Left cardiac atrium (tissue), 4 donors: ENCODE results near the gene FHAD1. TPM values are rescaled to one million over a fixed set of nuclear protein-coding genes. Genes with fewer than 3 reads are reported as not detected.

Experiments used
- ATAC-seq, 2 donors: fragments of 200-7000 bp; cut with Tn5 transposase; one replicate each; pipeline ENCODE4 v1.9.1; 2020; ENCODE audit warnings: mild to moderate bottlenecking in 2 of 2, moderate library complexity in 2 of 2
- DNase-seq: peaks from one replicate; pipeline ENCODE4 v3.0.0-alpha.2; 2020
- intact Hi-C, 2 donors: fragments of 100-400 bp; cut with DNase I; formaldehyde crosslinking; loops; one replicate each; pipeline versions ENCODE4 v1.14.1 to v1.15.1; 2022 to 2023
- total RNA-seq, 2 donors: library from RNA; stranded (reverse); fragmentation: NEBNext Ultra II Directional; extraction: Animal tissue kit (Norgen Biotek cat#: 25700); gene quantifications; one replicate each; pipeline ENCODE4 v1.2.1, GENCODE V29; 2021
- donor health status: DM: no; HTN: yes; CAD: no.
- donor health status: DM: no; HTN: yes; CAD: no; lungs with severe emphysema.
- donor health status: DM: yes; HTN: yes; CAD: no.
- donor health status: Dilated cardiomyopathy.

The FHAD1 gene
- total RNA-seq, 2 donors from 2014 or later: 0.47 TPM; not detected in 1

GRCh38 chr1:15399710-15400109, 152.7 kb downstream of the FHAD1 start:
- DNase-seq (no peak), ATAC-seq (no peak)
- intact Hi-C loops: no loop called here

GRCh38 chr1:15400627-15401026, 153.6 kb downstream of the FHAD1 start:
- ATAC-seq: no peak
- intact Hi-C loops: no loop called here

DNA sequence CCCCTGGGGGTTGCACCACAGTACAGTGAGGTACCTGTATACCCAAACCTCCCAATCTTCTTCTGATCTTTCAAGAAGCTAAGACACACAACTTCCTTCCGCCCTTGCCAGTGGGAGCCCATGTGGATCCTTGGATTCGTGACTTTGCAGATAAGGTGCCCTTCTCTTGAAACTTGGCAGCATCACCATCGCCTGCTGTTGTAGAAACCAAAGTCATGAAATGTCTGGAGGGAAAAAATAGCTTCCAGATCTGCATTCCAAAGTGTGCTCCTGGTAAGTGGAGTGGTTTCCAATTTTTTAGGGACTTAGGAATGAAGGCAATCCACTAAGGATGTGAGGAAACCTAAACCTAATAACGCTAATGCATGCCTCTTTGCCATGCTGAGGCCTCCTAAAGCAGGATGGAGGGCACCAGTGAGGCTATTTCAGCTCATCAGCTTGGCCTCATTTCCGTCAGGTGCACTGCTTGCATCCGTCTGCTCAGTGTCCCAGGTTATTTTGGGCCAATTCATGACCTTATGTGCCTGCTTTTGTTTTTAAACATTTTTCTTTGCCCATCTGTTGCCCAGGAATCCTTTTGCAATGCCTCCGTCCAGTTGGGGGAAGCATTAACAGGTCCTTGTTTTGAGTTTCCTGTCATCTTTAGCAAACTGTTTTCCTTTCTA, 154.5 kb downstream of the FHAD1 start:
- intact Hi-C loops: no loop called here
- DNase-seq (no peak), ATAC-seq (no peak)

More at GRCh38 chr1:15400627-15401026, 153.6 kb downstream of the FHAD1 start:
- DNase-seq: no peak

- DNase-seq (no peak), ATAC-seq (no peak)
- intact Hi-C loops: no loop called here
These were observed 155.9 kb downstream of the FHAD1 start for GRCh38 chr1:15402809-15403450.

GRCh38 chr1:15403962-15404580, 157.0 kb downstream of the FHAD1 start:
- ATAC-seq: no peak
- intact Hi-C loops: no loop called here
- no peak for DNase-seq

DNA sequence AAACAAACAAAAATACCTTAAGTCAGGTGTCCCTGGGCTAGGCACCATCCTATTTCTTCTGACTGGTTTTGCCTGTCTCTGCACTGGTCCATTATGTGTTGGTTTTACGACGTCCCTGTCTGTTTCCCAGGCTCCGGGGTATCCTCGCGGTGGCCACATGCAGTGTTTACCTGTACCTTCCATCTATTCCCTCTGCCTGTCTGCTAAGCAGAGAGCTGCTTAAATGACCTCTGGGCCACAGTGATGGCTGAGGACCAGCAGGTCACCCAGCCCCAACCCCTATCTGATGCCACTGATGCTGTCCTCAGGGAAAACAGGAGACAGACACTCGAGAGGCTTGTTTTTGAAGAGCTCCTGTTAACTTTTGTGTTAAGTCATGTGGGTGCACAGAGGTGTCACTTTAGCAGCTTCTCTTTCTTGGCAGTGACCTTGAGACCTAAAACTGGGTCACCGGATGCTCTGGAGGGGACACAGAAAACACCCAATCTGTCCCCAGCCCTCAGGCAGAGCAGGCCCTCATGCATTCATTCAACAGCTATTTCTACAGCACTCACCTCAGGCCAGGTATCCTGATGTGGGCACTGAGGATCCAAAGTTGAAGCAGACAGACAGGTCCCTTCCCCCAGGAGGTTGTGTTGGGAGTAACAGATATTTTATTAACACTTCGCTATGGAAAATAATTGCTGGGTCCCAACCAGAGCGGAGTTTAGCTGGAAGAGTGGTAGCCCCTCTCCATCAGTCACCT, 158.3 kb downstream of the FHAD1 start:
- no peak for ATAC-seq
- no peak for DNase-seq
- intact Hi-C loops: loop anchor here in 1 of 2 donors (5.0 kb wide), 1 partner anchor 68 kb away; no protein-coding TSS in a partner anchor

- DNase-seq: peak; percentile 69
- peak in 1 of 2 donors; percentile 42 for ATAC-seq
- intact Hi-C loops: loop anchor here in 1 of 2 donors (5.0 kb wide), 1 partner anchor 70 kb away; no protein-coding TSS in a partner anchor
These were observed 159.9 kb downstream of the FHAD1 start for GRCh38 chr1:15406614-15407559.

DNA sequence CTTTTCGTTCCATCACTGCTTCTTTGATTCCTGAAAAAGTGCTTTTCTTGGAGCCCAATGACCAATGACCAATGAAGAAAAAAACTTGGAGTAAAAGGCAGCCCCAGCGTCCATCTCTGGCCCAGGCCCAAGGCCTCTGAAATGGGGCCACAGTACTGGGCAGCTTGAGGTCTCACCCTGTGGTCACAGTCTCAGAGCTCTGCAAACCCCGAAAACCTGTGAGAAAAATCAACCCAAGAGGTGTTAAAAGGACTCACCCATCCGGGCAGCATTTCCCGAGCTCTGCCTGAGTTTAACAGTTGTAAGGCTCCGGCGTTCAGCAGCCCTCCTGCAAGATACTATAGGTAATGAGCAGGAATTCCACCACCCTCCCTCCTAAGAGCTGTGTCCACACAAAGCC, 160.6 kb downstream of the FHAD1 start:
- intact Hi-C loops: loop anchor here in 1 of 2 donors (5.0 kb wide), 1 partner anchor 70 kb away; no protein-coding TSS in a partner anchor
- no peak for DNase-seq
- no peak for ATAC-seq

GRCh38 chr1:15408890-15409387, 161.9 kb downstream of the FHAD1 start:
- ATAC-seq (no peak), DNase-seq (no peak)
- intact Hi-C loops: loop anchor here in 1 of 2 donors (5.0 kb wide), 1 partner anchor 72 kb away; no protein-coding TSS in a partner anchor

DNA sequence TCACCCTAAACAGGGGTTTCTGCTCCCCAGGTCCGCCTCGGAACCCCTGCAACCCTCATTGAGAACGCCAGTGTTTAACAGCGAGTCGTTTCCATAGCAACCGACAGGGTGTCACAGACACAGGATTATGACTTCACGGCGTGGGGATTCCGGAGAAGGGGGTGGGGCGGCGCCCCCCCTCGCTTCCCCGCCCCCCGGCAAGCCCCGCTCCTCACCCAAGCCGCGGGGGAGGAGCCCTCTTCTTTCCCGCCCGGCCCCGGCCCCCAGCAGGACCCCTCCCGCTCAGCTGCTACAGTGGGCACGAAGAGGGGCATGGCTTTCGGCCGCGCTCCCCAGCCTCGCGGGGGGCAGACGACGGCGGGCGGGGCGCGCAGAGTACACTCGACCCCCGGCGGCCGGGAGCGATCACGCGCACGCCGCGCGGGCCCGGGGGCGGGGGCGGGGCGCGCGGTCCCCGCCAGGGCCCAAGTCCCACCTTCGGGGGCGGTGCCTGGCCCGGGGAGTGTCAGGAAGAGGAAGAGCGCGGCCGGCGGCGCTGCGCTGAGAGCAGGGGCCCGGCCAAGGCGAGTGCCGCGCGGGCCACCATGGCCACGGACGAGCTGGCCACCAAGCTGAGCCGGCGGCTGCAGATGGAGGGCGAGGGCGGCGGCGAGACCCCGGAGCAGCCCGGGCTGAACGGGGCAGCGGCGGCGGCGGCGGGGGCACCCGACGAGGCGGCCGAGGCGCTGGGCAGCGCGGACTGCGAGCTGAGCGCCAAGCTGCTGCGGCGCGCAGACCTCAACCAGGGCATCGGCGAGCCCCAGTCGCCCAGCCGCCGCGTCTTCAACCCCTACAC, 162.6 kb downstream of the FHAD1 start, which contains the start of gene EFHD2:
Gene EFHD2 (plus strand): TSS at position 501 of the 835 bp plus-strand sequence. CDS start 84 bp downstream, at position 585.
- peak; percentile 90 for DNase-seq

GRCh38 chr1:15410223-15410883, 163.3 kb downstream of the FHAD1 start:
- intact Hi-C loops: no loop called here
- ATAC-seq (no peak), DNase-seq (no peak)

More for the DNA sequence above, 162.6 kb downstream of the FHAD1 start, which contains the start of gene EFHD2:
- intact Hi-C loops: loop anchor here in 1 of 2 donors (5.0 kb wide), 1 partner anchor 72 kb away; no protein-coding TSS in a partner anchor
- ATAC-seq: peak; percentile 89 to 95

DNA sequence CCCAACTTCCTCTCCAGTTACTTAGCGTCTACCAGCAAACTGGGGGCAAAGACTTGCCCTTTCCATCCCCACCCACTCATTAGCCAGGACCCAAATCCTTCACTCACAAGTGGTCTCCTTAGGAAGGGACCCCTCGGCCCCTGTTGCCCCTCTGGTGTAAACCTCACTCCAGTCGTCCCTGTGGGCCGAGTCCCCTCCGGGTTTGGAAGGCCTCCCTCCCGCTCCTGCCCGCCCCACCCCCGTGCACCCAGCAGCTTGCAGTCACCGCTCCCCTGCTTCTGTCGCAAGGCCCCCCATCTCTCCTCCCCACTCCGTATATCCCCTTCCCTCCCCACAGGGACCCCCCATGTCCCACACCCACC, 163.8 kb downstream of the FHAD1 start:
- intact Hi-C loops: no loop called here
- ATAC-seq: no peak
- no peak for DNase-seq

DNA sequence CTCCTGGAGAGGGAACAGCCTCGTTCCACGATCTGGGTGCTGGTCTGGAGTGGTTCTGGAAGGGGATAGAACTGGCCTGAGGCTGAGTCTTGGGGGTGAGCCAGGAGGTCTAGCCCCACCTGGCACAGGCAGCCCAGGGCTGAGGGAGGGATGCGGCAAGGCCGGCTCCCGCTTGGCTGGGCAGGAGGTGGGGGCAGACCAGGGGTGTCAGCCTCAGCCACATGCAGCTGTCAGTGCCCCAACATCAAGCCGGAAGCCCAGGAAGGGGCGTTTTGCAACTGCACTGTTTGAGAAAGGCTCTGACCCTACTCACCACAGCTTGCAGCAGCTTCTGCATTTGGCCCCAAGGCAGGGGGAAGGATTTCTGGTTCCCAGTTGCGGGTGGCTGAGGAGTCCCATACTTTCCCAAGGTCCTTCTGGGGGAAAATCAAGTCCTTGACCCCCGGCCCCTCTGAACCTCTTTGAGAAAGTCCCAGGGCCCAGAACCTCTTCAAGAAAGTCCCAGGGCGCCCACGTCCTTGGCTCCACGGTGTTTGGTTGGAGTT, 164.6 kb downstream of the FHAD1 start:
- no peak for DNase-seq
- ATAC-seq: peak in 1 of 2 donors; percentile 16
- intact Hi-C loops: no loop called here

GRCh38 chr1:15412175-15412800, 165.3 kb downstream of the FHAD1 start:
- DNase-seq (no peak), ATAC-seq (no peak)
- intact Hi-C loops: no loop called here

DNA sequence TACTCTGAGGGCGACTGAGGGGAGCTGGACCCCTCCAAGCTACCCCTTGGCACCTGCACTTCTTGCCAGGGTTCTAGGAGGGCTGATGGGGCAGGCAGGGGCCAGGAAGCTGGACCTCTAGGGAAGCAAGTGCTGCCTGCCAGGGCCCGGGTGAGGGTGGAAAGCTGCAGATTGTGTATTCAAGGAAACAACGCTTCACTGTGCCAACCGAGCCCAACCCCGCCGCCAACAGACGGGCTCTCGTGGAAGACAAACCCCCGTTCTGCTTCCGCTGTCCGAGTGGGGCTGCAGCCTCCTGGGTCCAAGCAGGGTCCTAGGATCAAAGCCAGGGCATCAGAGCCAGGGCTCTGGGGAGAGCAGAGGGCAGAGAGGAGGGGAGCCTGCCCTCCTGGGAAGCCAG, 165.8 kb downstream of the FHAD1 start:
- DNase-seq (peak; percentile 55), ATAC-seq (no peak)
- intact Hi-C loops: no loop called here
